ENCODE results near the gene SLC43A2.
"Not testable (repeated sequence)": the region's sequence is repeated elsewhere in the genome, so short reads cannot be mapped to it uniquely, and the experiment has no call there.

The SLC43A2 gene

GRCh38 chr17:1627982-1628855, at the start of gene SLC43A2:
Gene SLC43A2, minus strand, starts transcription at chr17:1628834. Its CDS starts 960 bp downstream, at chr17:1627874.
- FAIRE-seq, result no peak

DNA sequence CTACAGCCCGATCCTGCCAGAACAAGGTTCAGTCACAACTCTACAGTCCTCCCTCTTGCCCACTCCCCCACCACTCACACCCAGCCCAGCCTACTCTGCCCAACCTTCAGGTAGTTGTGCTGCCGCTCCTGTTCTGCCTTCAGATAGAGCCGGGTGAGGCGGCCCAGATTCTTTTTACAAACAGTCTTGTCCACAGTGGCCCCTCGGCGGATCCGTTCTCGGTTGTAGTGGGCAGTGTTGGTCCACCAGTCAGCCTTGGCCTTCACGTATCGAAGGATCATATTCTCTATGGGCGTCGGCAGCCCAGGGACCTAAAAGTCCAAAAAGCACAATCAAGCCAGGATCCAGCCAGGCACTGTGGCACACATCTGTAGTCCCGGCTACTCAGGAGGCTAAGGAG, 47.8 kb upstream of the SLC43A2 start:
- FAIRE-seq, result no peak

DNA sequence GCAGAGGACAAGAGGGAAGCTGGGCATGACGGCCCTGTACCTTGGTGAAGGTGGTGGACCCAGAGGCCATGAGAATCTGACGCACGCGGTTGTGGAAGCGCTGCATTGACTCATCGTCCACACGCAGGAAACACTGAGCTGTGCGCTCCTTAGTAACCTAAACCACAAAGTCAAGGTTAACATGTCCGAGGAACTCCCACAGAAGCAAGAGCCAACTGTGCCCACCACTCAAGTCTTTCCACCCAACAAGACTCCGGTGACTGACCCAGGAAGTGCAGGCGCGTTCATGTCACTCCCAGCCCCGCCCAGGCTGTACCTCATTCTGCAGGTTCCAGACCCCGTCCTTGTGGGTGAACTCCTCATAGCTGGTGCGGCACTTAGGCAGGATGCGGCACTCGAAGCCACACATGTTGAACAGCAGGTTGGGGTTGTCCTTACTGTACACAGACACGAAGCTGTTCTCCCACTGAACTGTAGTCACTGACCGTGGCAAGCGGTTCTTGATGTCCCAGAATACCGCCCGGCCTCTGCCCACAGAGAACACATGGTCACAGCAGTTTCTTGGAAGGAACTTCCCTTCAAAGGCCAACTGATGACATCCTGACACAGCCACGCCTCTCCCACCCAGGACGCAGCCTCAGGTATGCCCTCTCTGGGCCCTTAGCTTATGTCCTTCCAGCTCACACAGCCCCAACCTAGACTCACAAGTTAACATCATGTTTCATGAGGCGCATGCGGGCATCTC, 44.6 kb upstream of the SLC43A2 start:
- no peak for FAIRE-seq

- not testable (repeated sequence) for FAIRE-seq
These were observed 35.3 kb upstream of the SLC43A2 start for GRCh38 chr17:1663934-1664333.

DNA sequence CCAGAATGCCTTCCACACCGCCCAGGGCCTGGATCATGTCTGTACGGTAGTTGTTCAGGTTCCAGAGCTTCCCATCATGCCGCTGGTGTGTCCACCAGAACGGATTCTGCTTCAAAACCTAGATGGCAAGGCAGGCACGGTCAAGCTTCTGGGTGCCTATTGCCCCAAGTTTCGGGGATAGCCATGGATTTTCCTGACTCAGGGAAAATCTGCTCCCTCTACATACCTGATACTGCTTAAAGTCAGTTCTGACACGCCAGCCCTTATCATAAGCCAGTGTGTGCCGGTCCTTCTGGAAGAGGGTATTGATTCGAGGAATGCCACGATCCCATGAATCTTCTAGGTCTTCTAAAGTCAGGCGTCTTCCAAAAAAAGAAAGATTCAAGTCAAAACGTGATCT, 32.4 kb upstream of the SLC43A2 start:
- FAIRE-seq, result no peak

DNA sequence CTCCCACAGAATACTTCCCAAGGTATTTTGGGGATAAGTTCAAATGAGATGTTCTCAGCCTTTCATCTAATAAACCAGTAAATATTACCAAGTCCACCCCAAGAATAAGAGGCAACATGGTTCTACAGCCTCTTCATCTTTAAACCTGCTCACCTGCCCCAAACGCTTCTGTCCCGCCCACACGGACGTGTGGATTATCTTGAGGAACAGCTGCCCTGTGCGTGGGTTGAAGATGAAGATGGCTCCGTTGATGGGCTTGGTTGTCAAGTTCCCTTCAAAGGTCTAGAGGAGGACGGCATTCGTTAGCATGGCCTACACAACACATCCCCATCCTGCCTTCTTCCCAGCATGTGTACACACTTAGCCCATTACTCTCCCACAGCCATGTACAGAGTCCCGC, 29.5 kb upstream of the SLC43A2 start:
- FAIRE-seq, result no peak

- FAIRE-seq, result no peak
These were observed 25.1 kb upstream of the SLC43A2 start for GRCh38 chr17:1653735-1654134.

DNA sequence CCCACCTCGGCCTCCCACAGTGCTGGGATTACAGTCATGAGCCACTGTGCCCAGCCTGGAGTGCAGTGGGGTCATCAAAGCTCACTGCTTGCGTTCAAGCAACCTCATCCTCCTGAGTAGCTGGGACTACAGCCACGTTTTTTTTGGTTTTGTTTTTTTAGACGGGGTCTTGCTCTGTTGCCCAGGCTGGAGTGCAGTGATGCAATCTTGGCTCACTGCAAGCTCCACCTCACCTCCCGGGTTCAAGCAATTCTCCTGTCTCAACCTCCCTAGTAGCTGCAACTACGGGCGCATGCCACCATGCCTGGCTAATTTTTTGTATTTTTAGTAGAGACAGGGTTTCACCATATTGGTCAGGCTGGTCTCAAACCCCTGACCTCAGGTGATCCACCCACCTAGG, 24.2 kb upstream of the SLC43A2 start:
- not testable (repeated sequence) for FAIRE-seq

DNA sequence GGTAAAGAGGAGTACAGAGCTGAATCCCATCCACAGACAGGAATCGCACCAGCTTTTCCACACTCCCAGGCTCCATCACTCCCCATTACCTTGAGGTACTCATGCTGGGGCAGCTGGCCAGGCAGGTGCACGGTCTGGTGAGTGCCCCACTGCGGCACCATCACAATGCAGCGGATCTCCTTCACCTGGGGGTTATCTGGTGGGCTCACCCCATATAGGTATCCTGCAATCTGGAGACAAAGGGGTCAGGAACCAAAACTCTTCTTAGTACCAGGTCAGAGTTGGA, 22.9 kb upstream of the SLC43A2 start:
- no peak for FAIRE-seq

GRCh38 chr17:1650731-1651558, 22.3 kb upstream of the SLC43A2 start:
- FAIRE-seq, result no peak

DNA sequence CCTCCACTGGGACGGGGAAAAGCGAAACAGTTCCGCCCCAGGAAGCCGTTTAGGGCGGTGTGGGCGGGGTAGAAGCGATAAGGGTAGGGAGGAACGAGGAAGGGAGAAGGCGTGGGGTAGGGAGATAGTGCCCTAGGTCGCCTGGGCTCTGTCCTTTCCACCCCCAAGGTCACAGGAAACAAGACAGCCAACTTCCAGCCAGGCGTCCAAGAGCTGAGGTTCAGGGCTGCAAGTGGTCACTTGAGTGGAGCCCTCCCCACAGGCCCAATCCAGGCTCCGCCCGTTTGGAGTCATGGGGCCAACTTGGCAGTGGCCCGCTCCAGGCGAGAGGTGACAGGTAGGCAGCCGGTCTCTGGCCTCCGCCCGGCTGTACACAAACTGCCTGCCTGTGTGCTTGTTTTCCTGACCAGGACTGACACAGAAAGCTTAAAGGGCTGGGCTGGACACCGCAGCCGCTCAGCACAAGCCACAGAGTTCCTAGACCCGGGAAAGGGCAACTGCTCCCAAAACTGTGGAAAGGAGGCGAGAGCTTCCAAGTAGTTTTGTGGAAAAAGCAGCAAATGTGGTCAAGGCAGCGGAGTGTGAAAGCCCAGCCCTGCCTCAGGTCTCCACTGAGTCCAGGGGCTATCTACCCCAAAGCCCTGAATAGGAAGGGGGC, 21.3 kb upstream of the SLC43A2 start, which contains the start of gene RILP:
RILP (minus strand) TSS at position 23 of the 658 bp plus-strand sequence. CDS start 62 bp downstream, outside the sequence.
- peak; percentile 72 for FAIRE-seq

- no peak for FAIRE-seq
These were observed 20.6 kb upstream of the SLC43A2 start for GRCh38 chr17:1648963-1649843.

- peak; percentile 15 for FAIRE-seq
These were observed 19.7 kb upstream of the SLC43A2 start for GRCh38 chr17:1648173-1648962.

DNA sequence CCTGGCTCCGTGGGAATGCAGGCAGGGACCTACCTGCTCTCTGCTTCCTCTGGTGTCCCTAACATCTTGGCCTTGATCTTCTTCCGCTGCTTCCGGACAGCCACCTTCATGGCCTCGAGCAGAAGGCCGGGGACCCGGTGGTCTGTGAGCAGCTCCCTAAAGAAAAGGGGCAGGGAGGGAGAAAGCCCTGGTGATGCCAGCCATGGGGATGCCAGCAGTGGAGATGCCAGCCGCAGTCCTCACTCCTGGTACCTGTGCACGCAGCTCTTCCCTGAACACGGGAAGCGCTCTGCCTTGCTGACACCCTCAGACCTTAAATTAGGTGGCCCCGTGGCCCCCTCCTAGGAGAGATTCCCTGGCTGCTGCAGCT, 19.2 kb upstream of the SLC43A2 start:
- FAIRE-seq, result no peak

GRCh38 chr17:1646199-1646875, 17.7 kb upstream of the SLC43A2 start:
- FAIRE-seq, result no peak

- FAIRE-seq, result no peak
These were observed 16.9 kb upstream of the SLC43A2 start, which contains the start of gene SCARF1 for GRCh38 chr17:1645207-1646171. Gene SCARF1, minus strand, starts transcription at chr17:1645732. Its CDS starts 35 bp downstream, at chr17:1645697.

GRCh38 chr17:1644493-1645206, 16.0 kb upstream of the SLC43A2 start:
- no peak for FAIRE-seq

- FAIRE-seq, result no peak
These were observed 15.4 kb upstream of the SLC43A2 start for GRCh38 chr17:1643999-1644492.
